ENCODE measurements around the gene PLD2.

GRCh38 chr17:4789951-4790704 lies 16.8 kb upstream of the PLD2 start:
- TF ChIP-seq YY1 (IDR thresholded peaks at IDR 0.05; ENCODE audit: insufficient read depth, insufficient read length) (no peak), SUZ12 (IDR thresholded peaks at IDR 0.05; ENCODE audit: extremely low read depth, insufficient read depth, insufficient read length) (no peak), ZNF274 (IDR thresholded peaks at IDR 0.05; ENCODE audit: low read depth, low read length) (no peak)
